ENCODE results near the gene RTN3.
"Not testable (repeated sequence)": the region's sequence is repeated elsewhere in the genome, so short reads cannot be mapped to it uniquely, and the experiment has no call there.

Gene RTN3

DNA sequence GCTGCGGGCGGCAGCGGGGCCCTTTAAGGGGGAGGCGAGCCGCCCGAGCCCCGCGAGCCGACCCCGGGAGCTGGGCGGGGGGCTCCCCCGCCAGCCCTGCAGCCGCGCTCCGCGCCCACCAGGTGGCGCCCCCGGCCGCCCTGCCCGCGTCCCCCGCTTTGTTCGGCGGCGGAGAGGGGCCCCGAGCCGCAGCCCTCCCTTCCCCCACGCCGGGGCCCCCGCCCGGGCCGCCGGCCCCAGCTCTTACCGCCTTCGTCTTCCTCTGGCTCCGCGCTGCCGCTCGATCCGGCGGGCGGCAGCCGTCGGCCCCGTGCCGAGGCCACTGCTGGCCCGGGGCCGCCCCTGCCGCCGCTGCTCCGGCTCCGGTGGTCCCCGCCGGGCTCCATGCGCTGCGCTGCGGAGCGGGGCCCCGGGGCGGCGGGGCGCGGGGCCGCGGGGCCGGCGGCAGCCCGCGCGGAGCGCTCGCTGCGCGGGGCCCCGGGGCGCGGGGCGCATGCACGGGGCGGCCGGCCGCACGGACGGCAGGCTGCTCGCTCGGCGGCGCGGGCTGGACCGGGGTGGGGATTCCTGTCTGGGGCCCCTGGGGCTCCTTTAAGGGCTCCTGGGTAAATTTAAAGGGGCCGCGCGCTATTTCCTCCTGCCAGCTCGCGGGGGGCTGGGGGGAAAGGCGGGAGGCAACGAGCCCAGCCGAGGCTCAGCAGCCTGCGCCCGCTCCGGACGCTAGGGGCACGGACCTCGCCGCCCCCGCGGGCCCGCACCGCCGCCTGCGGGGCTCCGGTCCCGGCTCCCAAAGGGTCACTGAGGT lies 87.1 kb downstream of the RTN3 start, which contains the start of gene ZFTA:
Gene ZFTA (minus strand): TSS at position 539 of the 805 bp plus-strand sequence. CDS start 153 bp downstream, at position 386.
- peak; percentile 14 for DNase-seq (ENCODE audit: low read depth, low spot score)

- DNase-seq (ENCODE audit: low read depth, low spot score) = no peak
Measured at GRCh38 chr11:63769042-63769713, 87.9 kb downstream of the RTN3 start.

DNA sequence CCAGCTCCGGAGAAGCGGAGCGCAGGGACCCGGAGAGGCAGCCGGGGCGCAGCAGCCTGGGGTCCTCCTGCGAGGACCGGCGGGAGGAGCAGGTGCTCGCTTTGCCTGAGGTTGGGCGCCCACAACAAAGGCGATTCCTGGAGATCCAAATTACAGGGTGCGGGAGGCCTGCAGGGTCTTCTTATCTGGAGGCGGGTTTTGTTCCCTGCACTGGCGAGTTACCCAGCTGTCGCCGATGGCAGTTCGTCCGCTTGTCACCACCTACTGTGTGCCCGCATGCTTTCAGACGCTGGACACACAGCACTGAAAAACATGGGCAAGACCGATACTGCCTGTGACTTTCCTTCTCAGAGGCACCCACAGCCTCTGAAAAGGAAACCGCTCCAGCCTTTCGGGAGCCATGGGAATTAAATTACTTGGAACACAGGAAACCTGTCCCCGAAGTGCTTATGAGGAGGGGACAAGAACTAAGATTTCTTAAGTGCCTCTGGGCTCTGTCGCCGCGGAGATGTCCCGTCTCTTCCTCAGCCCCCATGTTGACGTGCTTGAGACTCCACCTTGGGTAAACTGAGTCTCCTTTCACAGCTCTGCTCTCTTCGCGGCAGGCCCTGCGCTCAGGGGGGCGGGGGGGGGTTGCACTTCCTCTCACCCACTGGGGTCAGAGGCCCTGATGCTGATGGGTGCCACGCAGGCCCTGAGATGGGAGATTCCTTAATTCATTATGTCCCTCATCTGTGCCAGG lies 88.6 kb downstream of the RTN3 start:
- DNase-seq (ENCODE audit: low read depth, low spot score) = no peak

- no peak for DNase-seq (ENCODE audit: low read depth, low spot score)
Measured at GRCh38 chr11:63770763-63771162, 89.5 kb downstream of the RTN3 start.

GRCh38 chr11:63771741-63772318 lies 90.5 kb downstream of the RTN3 start:
- DNase-seq (ENCODE audit: low read depth, low spot score) = not testable (repeated sequence)

- no peak for DNase-seq (ENCODE audit: low read depth, low spot score)
Measured at GRCh38 chr11:63775191-63775590, 93.9 kb downstream of the RTN3 start.

- DNase-seq (ENCODE audit: low read depth, low spot score) = no peak
Measured at GRCh38 chr11:63779039-63779438, 97.7 kb downstream of the RTN3 start.

DNA sequence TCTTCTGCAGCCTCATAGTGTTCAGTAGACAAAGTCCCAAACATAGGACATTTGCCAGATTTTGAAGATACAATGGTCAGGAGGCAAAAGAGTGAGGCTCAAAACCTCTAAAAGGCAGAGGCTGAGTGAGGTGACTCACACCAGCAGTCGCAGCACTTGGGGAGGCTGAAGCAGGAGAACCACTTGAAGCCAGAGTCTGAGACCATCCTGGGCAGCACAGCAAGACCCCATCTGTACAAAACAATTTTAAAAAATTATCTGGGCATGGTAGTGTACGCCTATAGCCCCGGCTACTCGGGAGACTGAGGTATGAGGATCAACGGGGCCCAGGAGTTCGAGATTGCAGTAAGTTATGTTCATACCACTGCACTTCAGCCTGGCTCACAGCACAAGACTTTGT lies 101.4 kb downstream of the RTN3 start:
- DNase-seq (ENCODE audit: low read depth, low spot score) = no peak

DNA sequence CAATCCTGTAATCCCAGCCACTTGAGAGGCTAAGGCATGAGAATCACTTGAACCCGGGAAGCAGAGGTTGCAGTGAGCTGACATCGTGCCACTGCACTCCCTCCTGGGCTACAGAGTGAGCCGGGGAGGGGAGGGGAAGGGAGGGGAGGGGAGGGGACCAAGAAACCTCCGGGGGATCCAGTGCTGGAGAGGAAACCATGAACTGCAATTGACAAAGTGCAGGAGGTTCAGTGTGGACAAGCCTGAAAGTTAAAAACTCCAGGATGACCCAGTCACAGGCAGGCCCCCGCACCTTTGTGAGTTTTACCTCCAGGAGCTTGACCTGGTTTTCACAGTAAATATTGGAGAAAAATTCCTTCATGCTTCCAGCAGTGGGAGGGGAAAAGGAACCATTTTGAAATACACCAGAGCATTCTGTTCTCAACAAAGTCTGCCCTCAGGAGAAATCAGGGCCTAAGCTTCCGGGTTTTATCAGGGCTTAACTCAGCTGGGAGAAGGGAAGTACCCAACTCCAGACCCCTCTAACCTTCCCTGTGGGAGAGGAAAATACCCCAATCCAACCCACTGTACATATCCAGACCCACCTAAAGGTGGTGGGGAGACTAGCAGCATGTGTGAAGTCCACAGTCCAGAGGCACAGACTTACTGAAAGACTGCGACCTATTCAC lies 102.8 kb downstream of the RTN3 start:
- no peak for DNase-seq (ENCODE audit: low read depth, low spot score)

DNA sequence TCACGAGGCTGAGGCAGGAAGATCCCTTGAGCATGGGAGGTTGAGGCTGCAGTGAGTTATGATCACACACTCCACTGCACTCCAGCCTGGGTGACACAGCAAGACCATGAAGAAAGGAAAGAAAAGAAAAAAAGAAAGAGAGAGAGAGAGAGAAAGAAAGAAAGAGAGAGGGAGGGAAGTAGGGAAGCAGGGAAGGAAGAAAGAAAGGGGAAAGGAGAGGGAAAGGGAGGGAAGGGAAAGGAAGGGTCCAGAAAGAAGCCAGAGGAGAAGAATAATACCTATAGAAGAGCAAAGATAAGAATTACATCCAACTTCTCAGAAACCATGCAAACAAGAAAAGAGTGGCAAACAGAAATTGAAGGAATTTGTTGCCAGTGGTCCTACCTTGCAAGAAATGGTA lies 104.5 kb downstream of the RTN3 start:
- DNase-seq (ENCODE audit: low read depth, low spot score) = no peak

DNA sequence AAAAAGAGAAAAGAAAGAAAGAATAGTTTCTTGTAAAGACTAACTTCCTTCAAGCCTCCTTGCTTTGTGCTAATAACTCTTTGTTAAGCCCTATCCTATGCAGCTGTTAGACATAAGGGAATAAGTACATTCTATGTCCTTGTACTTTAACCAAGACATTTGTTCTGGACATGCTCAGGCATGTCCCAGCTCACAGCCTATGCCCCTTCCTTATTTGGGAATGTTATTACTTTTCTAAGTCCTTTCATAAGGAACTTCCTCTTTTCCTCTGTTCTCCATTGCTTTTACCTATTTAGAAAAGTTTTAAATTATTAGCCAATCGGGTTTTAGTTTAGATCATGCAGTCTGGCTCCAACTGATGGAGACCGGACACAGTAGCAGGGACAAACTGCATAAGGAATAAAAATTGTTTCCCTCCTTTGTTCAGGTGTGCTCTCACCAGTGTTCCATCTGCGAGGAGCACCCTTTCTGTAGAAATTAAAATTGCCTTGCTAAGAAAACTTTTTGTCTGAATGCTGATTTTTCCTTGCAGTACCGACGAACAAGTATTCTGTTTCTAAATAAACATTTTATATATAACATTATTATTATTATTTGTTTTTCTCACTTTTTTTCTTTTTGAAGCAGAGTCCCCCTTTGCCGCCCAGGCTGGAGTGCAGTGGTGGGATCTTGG lies 110.3 kb downstream of the RTN3 start:
- no peak for DNase-seq (ENCODE audit: low read depth, low spot score)

DNA sequence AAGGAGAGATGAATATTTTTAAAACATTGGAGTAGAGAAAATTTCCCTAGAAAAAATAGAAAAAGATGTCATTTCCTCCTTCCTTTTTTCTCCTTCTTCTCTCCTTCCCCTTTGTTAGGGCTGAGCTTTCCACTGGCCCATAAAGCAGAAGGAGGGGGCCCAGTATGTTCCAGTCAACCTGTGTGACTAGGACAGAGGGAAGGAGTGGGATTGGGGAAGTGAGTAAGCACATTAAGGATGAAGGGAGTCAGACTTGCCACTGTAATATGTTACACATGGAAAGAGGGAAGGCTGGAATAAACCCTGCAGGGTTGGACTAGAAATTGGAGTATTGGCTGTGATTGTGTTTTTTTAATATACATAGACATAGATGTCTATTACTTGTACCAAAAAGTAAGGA lies 111.9 kb downstream of the RTN3 start:
- no peak for DNase-seq (ENCODE audit: low read depth, low spot score)

GRCh38 chr11:63795066-63795465 lies 113.8 kb downstream of the RTN3 start:
- no peak for DNase-seq (ENCODE audit: low read depth, low spot score)

DNA sequence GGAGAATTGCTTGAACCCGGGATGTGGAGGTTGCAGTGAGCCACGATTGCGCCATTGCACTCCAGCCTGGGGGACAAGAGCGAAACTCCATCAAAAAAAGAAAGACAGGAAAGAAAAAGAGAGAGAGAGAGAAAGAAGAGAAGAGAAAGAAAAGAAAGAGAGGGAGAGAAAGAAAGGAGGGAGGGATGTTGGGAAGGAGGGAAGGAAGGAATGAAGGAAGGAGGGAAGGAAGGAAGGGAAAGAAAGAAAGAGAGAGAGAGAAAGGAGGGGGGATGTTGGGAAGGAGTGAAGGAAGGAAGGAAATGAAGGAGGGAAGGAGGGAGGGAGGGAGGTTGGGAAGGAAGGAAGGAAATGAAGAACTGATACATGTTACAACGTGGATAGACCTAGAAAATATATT lies 119.6 kb downstream of the RTN3 start:
- DNase-seq (ENCODE audit: low read depth, low spot score) = no peak

DNA sequence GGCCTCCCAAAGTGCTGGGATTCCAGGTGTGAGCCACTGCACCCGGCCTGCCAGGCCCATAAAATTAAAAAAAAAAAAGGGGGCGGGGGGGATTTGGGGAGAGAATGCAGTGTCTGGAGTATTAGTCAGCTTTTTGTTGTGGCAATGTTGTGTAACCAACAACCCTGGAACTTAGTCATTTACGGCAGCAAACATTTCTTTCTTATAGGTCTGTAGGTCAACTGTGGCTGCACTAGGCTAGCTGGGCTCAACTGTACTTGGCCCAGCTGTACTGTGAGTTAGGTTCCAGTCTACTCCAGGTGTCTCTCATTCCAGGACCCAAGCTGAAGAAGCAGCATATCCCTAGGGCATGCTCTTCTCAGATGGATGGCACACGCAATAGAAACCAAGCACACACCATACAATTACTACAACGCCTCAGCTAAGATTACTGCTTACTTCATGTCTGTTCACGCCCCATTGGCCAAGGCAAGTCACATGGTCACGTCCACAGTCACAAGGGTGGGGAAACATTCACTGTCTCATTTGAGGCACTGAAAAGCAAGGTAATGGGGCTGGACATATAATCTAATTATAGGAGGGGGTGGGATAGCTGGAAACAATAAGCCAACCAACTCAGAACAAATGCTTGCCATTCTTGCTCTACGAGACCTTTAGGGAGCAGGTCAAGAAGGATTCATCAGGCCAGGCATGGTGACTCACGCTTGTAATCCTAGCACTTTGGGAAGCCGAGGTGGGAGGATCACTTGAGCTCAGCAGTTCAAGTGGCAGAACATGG lies 121.5 kb downstream of the RTN3 start:
- no peak for DNase-seq (ENCODE audit: low read depth, low spot score)

DNA sequence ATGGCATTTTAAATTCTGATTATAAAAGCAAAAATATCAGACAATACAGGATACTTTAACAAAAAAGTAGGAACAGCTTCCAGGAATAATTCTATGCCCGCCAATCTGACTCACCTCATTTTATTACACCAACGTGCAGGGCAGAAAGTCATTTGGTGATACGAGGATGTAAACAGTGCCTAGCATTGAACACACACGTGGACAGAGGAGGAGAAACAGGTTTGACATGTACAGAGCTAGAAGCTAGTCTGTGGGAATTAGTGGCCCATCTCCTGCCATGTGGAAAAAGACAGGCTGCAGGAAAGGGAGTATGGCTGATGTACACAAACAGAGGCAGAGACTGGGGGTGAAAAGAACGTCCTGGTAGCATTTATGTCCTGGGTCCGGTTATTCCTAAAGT lies 123.0 kb downstream of the RTN3 start:
- DNase-seq (ENCODE audit: low read depth, low spot score) = no peak

GRCh38 chr11:63805844-63806415 lies 124.6 kb downstream of the RTN3 start:
- DNase-seq (ENCODE audit: low read depth, low spot score) = no peak

Measured in activated CD4-positive, CD25-positive, alpha-beta regulatory T cell treated with anti-CD3 and anti-CD28 coated beads, Interleukin-2, amount 50 U/mL, for 16 hours (primary cell).